Measurements from ENCODE around the gene SPP2. TPM values are rescaled to one million over a fixed set of nuclear protein-coding genes. Genes with fewer than 3 reads are reported as not detected.

The SPP2 gene
- total RNA-seq, 1 experiment from 2014 or later: not detected

GRCh38 chr2:234025891-234026401, 24.6 kb upstream of the SPP2 start:
- no peak overlapping the region for H3K56ac ChIP-seq (ENCODE audit: insufficient read length, low read depth, low read length)
- no peak overlapping the region for H2BK120ac ChIP-seq (ENCODE audit: low read depth, low read length, poor library complexity, severe bottlenecking)
- no peak overlapping the region for H4K91ac ChIP-seq (ENCODE audit: insufficient read length, low read depth, low read length)
- no peak overlapping the region for H3K27ac Mint-ChIP-seq
- no CpG with 5 or more reads among the region's 5 CpGs for WGBS (ENCODE audit: extremely low coverage, insufficient read length, low lambda C conversion rate)
- no peak overlapping the region for H2BK15ac ChIP-seq (ENCODE audit: low read depth, low read length)
- no peak overlapping the region for H2BK12ac ChIP-seq (ENCODE audit: insufficient read length, low read depth, low read length)
- no peaks in the 10 kb centered on the region for H4K20me1 ChIP-seq (ENCODE audit: control insufficient read depth, insufficient read depth, insufficient read length)
- H3K23ac ChIP-seq (ENCODE audit: insufficient read length, low read depth, low read length): no peak overlapping the region
- no peak overlapping the region for H2BK5ac ChIP-seq (ENCODE audit: insufficient read length, low read length)
- no peaks in the 10 kb centered on the region for H3K23me2 ChIP-seq (ENCODE audit: insufficient read length, low read depth, low read length, poor library complexity, severe bottlenecking)
- no peak overlapping the region for H3K18ac ChIP-seq (ENCODE audit: insufficient read length, low read depth, low read length)
- no peaks in the 10 kb centered on the region for H3K9me3 ChIP-seq (ENCODE audit: control insufficient read depth, low read depth, low read length)
- DNase-seq: no peak
- H3K9me3 Mint-ChIP-seq: peaks cover 17 to 18% of the 10 kb centered on the region in 2 experiments
- no peak overlapping the region for H4K8ac ChIP-seq (replicated peaks; ENCODE audit: insufficient read length, low read depth, low read length)
- H3K4me1 ChIP-seq (ENCODE audit: insufficient read depth, low read length): no peaks in the 10 kb centered on the region
- no peak overlapping the region for H2AK5ac ChIP-seq (ENCODE audit: insufficient read length, low read length)
- H3K14ac ChIP-seq (ENCODE audit: insufficient read depth, low read length): no peak overlapping the region
- H4K5ac ChIP-seq (ENCODE audit: insufficient read length, low read depth, low read length): no peak overlapping the region
- H2BK20ac ChIP-seq (ENCODE audit: low read depth, low read length, poor library complexity, severe bottlenecking): no peak overlapping the region
- no peaks in the 10 kb centered on the region for H3K27me3 ChIP-seq (ENCODE audit: insufficient read depth, low read length)
- H3K4me1 Mint-ChIP-seq: no peaks in the 10 kb centered on the region
- H3T11ph ChIP-seq (ENCODE audit: low read length): no peak overlapping the region
- H3K27ac ChIP-seq (ENCODE audit: insufficient read length, low read depth, low read length): no peak overlapping the region
- no peak overlapping the region for H2AFZ ChIP-seq (ENCODE audit: low read length)
- H3K9ac ChIP-seq (ENCODE audit: extremely low read depth, insufficient read length, low read length): no peak overlapping the region
- no peak overlapping the region for H3K4ac ChIP-seq (ENCODE audit: low read depth, low read length)
- peaks cover 20% of the 10 kb centered on the region for H3K27me3 Mint-ChIP-seq (ENCODE audit: low read depth)
- no peak overlapping the region for H3K4me3 Mint-ChIP-seq
- no peaks in the 10 kb centered on the region for H3K79me2 ChIP-seq (ENCODE audit: insufficient read depth, low read length)
- TF ChIP-seq, protein P1, sequence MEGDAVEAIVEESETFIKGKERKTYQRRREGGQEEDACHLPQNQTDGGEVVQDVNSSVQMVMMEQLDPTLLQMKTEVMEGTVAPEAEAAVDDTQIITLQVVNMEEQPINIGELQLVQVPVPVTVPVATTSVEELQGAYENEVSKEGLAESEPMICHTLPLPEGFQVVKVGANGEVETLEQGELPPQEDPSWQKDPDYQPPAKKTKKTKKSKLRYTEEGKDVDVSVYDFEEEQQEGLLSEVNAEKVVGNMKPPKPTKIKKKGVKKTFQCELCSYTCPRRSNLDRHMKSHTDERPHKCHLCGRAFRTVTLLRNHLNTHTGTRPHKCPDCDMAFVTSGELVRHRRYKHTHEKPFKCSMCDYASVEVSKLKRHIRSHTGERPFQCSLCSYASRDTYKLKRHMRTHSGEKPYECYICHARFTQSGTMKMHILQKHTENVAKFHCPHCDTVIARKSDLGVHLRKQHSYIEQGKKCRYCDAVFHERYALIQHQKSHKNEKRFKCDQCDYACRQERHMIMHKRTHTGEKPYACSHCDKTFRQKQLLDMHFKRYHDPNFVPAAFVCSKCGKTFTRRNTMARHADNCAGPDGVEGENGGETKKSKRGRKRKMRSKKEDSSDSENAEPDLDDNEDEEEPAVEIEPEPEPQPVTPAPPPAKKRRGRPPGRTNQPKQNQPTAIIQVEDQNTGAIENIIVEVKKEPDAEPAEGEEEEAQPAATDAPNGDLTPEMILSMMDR (conservative IDR thresholded peaks at IDR 0.05): no peak
- H3K4me2 ChIP-seq (ENCODE audit: insufficient read depth, insufficient read length, low read length): no peak overlapping the region
- no peaks in the 10 kb centered on the region for H3K79me1 ChIP-seq (ENCODE audit: insufficient read depth, low read depth, low read length, poor library complexity, severe bottlenecking)
- peaks cover 1 to 9% (median 3%) of the 10 kb centered on the region in 3 experiments; a peak in 4 of 7 replicates for H3K36me3 Mint-ChIP-seq (ENCODE audit: insufficient read depth in 1 of 3, low read depth in 3 of 3)

All from H9 (cell line).